Erythroblast (primary cell): ENCODE data around the gene BPIFB6.

Experiments used
- GATA1 ChIP-seq: IDR thresholded peaks from 2 replicates; pipeline ENCODE4 v1.6.1; 2011; ENCODE audit warnings: low read depth, mild to moderate bottlenecking, control low read depth, low read length, moderate library complexity
- POLR2A ChIP-seq: IDR thresholded peaks from 2 replicates; pipeline ENCODE4 v1.6.1; 2011; ENCODE audit warnings: mild to moderate bottlenecking, low read length

DNA sequence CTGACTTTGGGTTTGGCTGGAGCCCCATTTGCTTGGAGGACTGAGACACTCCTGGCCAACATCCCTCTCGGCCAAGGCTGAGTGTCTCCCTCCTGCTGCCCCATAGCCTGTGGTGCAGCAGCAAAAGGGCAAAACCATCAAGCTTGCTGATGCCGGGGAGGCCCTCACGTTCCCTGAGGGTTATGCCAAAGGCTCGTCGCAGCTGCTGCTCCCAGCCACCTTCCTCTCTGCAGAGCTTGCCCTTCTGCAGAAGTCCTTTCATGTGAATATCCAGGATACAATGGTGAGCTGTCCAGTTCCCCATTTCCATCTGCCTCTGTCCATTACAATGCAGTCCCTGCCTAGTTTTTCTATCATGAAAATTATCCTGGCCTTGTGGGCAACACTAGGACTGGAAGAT lies 6.0 kb downstream of the BPIFB6 start:
- TF ChIP-seq POLR2A (no peak), GATA1 (no peak)
